NK-92 (cell line): Measurements from ENCODE around the gene EFCAB7.
"Not testable (repeated sequence)": the region's sequence is repeated elsewhere in the genome, so short reads cannot be mapped to it uniquely, and the experiment has no call there.

Experiments used
- DNase-seq: peaks from one replicate; lab custom pipeline; 2025; ENCODE audit not compliant: unreplicated experiment; lab: John Stamatoyannopoulos, UW

The EFCAB7 gene

DNA sequence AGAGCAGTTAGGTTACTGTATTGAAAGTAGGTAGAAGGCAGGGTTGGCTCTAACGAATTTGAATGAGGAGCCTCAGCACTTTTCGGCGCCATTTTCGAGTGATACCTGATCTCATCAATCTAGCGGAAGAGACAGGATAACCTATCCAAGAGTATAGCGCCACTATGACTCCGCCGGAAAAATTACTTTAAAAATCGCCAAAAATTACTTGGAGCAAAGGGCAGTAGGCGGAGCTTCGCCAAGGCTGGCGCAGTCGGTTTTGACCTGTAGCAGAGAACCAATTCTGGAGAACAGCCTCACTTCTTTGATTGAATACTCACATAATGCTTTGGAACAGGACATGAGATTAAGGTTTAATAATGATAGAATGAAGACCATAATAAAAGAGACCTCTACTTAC, 25.6 kb downstream of the EFCAB7 start:
- DNase-seq = no peak

- DNase-seq = no peak
Measured at GRCh38 chr1:63555480-63555879, 32.2 kb downstream of the EFCAB7 start.

DNA sequence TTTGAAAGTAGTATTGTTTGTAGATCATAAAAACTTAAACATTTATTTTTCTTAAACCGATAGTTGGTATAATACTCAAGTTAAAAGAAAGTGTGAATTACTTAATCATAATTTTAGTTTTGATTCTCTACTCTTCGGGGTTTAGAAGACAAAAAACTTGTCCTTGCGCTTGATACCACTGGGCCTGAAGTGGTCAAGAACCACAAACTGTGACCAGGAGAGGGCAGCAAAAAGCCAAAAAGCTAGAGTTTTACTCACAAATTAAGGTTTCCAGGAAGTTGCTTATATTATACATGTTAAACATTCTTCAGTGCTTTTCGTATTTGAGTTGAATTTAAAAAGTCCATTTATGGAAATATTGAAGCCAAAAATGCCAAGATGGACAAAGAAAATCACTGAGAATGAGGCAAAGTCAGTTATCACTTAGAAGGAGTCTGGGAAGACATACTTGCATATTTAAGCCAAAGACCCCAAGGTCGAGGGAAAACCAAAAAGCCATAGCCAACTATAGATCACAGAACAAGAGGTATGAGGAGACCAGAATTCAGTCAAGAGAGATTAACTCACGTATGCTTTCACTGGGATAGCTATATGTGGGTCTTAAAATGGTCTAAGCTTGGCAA, 34.2 kb downstream of the EFCAB7 start:
- no peak for DNase-seq

- no peak for DNase-seq
Measured at GRCh38 chr1:63559357-63559756, 36.0 kb downstream of the EFCAB7 start.

- no peak for DNase-seq
Measured at GRCh38 chr1:63563745-63564144, 40.4 kb downstream of the EFCAB7 start.

- DNase-seq = no peak
Measured at GRCh38 chr1:63569068-63569467, 45.7 kb downstream of the EFCAB7 start.

- no peak for DNase-seq
Measured at GRCh38 chr1:63569640-63570316, 46.5 kb downstream of the EFCAB7 start.

GRCh38 chr1:63572686-63573085, 49.4 kb downstream of the EFCAB7 start:
- not testable (repeated sequence) for DNase-seq

- not testable (repeated sequence) for DNase-seq
Measured at GRCh38 chr1:63574203-63574796, 51.0 kb downstream of the EFCAB7 start.

GRCh38 chr1:63575340-63575826, 52.1 kb downstream of the EFCAB7 start:
- no peak for DNase-seq

DNA sequence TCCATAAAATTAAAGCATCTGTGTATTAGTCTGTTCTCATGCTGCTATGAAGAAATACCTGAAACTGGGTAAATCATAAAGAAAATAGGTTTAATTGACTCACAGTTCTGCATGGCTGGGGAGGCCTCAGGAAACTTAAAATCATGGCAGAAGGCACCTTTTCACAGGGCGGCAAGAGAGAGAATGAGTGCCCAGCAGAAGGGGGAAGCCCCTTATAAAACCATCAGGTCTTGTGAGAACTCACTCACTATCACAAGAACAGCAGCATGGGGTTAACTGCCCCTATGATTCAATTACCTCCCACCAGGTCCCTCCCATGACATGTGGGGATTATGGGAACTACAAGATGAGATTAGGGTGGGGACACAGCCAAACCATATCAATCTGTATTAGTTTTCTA, 63.0 kb downstream of the EFCAB7 start:
- not testable (repeated sequence) for DNase-seq

DNA sequence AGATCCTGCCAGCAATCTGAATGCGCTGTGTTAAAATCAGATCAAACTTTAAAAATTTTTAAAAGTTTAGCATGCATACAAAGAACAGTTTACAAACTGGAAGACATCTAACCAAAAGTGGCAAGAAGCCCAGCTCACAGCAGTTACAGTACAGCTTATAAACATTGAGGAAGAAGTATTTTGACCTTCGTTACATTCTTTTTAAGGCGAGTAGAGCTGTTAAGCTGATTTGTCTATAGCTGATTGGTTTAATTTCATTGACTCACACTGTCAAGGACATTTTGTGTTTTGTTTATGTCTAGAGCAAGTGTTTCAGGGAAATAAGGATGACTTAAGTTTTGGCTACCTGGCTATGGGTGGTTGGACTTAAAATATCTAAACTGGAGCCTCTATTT, 66.8 kb downstream of the EFCAB7 start:
- no peak for DNase-seq

DNA sequence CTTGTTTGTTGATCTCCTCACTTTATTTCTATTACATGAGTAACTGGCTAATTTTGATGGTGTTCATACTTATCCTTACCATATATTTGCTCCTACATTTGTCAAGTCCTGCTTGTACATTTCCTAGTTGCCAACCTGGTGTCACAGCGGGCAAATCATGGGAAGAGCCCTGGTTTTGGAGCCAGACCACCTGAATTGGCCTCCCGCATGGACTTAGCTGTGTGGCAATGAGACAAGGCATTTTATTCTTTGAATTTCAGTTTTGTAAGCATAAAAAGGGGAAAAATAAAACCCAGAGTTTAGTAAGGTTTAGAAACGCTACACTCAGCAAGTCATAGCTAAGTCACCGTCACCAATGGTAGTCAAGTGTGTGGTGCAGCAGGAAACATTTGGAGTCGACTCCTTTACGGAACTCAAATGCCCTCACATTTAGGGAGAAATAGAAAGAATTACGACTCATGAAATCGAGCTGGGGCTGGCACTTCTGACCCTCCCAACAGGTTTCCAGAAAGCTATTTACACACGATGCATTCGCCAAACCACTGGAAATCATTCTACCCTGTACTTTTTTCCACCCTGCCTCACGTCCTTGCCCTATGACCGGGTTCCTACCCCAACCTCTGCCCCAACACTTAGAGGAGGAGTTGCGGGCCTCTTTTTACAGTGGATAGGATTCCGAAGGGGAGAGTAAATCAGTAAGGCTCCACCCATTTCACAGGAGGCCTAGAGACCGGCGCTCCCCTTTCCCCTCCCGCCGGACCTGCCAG, 69.4 kb downstream of the EFCAB7 start:
- no peak for DNase-seq

DNA sequence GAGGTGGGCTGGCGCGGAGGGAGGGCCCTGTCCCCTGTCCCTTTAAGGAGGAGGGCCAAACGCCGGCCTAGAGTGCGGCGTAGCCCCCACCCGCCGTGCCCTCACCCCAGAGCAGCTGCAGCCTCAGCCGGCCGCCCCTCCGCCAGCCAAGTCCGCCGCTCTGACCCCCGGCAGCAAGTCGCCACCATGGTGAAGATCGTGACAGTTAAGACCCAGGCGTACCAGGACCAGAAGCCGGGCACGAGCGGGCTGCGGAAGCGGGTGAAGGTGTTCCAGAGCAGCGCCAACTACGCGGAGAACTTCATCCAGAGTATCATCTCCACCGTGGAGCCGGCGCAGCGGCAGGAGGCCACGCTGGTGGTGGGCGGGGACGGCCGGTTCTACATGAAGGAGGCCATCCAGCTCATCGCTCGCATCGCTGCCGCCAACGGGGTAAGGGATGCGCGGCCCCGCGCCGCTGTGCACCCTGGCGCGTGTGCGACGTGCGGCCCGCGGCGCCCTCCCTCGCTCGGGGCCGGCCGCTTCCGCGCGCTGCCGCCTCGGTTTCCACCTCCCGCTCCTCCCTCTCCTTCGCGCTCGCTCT, 70.1 kb downstream of the EFCAB7 start, which contains the start of gene PGM1:
PGM1 (plus strand) TSS at position 109 of the 583 bp plus-strand sequence; CDS start at position 187, 78 bp downstream.
- DNase-seq = no peak

- DNase-seq = no peak
Measured at GRCh38 chr1:63593886-63594605, 70.7 kb downstream of the EFCAB7 start.

- DNase-seq = no peak
Measured at GRCh38 chr1:63595435-63595834, 72.1 kb downstream of the EFCAB7 start.

DNA sequence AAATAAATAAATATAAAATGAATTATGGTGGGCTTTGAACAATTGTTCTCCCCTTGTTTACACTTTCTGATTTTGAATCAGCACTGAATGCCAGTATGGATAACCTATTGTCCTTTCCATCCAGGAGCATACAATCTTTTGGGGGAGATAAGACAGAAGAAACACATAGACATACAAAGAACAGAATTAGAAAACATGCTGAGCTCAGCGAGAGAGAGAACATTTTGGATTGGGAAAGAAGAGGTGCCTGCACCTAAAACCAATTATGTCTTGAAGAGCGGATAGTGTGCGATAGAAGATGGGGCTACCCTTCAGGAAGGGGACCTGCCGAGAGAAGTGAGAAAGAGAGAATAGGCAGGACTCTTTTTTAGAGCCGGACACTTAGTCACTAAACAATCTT, 76.5 kb downstream of the EFCAB7 start:
- DNase-seq = no peak

DNA sequence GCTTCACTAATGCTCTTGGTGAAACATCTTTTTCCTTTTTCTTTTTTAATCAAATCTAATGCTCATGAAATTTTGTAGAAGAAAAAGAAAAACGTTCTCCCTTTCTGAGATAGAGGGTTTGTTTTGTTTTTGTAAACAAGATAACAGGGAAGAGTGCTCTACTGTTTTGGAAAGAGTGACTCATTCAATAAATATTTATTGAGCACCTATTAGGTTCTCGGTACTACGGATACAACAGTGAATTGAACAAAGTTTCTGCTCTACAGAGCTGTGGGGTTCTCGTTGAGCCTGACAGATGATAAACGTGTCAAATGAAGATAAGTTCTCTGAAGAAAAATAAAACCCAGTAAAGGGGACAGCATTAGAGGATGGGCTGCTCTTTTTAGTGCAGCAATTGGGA, 76.9 kb downstream of the EFCAB7 start:
- DNase-seq = no peak

DNA sequence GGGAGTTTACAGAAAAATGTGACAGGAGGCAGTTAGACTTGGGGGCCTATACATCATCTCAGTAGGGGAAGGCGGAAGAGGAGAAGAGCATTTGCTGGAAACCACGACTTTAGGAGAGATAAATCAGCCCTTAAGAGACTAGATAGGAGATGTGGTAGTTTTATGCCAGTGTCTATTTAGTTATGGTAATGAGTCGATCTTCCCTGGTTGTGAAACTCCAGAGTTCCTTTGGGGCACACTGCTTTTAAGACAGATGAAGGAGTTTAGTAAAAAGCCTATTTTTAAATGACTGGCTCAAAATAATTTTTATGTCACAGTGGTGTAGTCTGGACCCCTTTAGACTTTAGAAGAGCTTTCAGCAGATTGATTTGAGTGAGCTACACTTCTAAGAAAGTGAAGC, 77.7 kb downstream of the EFCAB7 start:
- DNase-seq = no peak

DNA sequence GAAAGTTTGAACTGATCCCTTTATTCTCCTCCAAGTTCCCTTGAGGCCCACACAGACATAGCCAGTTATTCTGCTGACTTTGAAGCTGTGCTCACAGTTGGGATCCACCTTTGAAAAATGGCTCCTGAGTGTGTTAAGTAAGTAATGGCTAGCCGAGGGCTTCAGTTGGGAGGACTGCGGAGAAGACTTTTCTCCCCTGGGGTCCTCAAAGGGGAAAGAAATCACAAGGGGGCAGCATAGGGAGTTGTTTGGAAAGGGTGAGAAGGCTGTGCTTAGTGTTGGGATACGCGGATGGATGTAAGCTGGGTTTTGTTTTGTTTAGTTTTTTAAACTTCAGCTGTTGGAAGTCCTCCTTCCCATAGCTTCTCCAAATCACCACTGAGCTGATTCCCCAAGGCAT, 78.1 kb downstream of the EFCAB7 start:
- DNase-seq = no peak
